Caco-2 (cell line): ENCODE data around the gene FIGNL2. TPM values are rescaled to one million over a fixed set of nuclear protein-coding genes. Genes with fewer than 3 reads are reported as not detected.
A peak's percentile ranks its signal among the peaks of the same experiment; 100 is the strongest.

ENCODE experiments used
- BruUV-seq: library from RNA; stranded (reverse); fragments of 400-500 nt; replicated peaks from 2 replicates; lab custom pipeline; 2021; lab: Mats Ljungman, UMichigan
- CTCF ChIA-PET: fragments of 300-600 bp; sonication (Branson Sonifier 250); formaldehyde crosslinking; loops from one replicate; lab custom pipeline; 2022; ENCODE audit warnings: antibody characterized with exemption; lab: Charles Lee
- POLR2A ChIA-PET: fragments of 300-600 bp; sonication (Branson Sonifier 250); formaldehyde crosslinking; loops from one replicate; lab custom pipeline; 2022; ENCODE audit warnings: antibody characterized with exemption; lab: Charles Lee
- DNase-seq, 2 experiments: peaks; one replicate each; pipeline versions ENCODE4 v3.0.0 to v3.0.0-alpha.2; 2020 to 2022
- H3K27me3 ChIP-seq: replicated peaks from 2 replicates; pipeline ENCODE4 v1.6.0; 2011; ENCODE audit warnings: low read length; ENCODE audit not compliant: control insufficient read depth, insufficient read depth
- H3K36me3 ChIP-seq: 2 replicates; pipeline ENCODE4 v1.5.1; 2011; ENCODE audit warnings: low read length; ENCODE audit not compliant: control insufficient read depth, insufficient read depth
- H3K4me1 ChIP-seq: fragments of 250-450 bp; sonication (Bioruptor Pico); 2 replicates; pipeline ENCODE4 v1.5.1; 2020; ENCODE audit warnings: mild to moderate bottlenecking
- H3K4me3 ChIP-seq: 2 replicates; pipeline ENCODE4 v1.5.1; 2011; ENCODE audit warnings: low read depth, mild to moderate bottlenecking, control low read depth, low read length
- H3K9me3 ChIP-seq: fragments of 250-450 bp; sonication (Bioruptor Pico); 2 replicates; pipeline ENCODE4 v1.5.1; 2020; ENCODE audit warnings: mild to moderate bottlenecking, moderate library complexity
- H3K27ac Mint-ChIP-seq: one replicate; pipeline ENCODE4 v1.8.0; 2022; ENCODE audit warnings: mixed read lengths; ENCODE audit not compliant: unreplicated experiment
- H3K27me3 Mint-ChIP-seq: one replicate; pipeline ENCODE4 v1.8.0; 2022; ENCODE audit warnings: mixed read lengths; ENCODE audit not compliant: insufficient read depth, unreplicated experiment
- H3K36me3 Mint-ChIP-seq: one replicate; pipeline ENCODE4 v1.8.0; 2022; ENCODE audit warnings: mild to moderate bottlenecking, mixed read lengths; ENCODE audit not compliant: insufficient read depth, unreplicated experiment
- H3K4me1 Mint-ChIP-seq: one replicate; pipeline ENCODE4 v1.8.0; 2022; ENCODE audit warnings: low read depth, mixed read lengths; ENCODE audit not compliant: unreplicated experiment
- H3K4me3 Mint-ChIP-seq: one replicate; pipeline ENCODE4 v1.8.0; 2022; ENCODE audit warnings: mild to moderate bottlenecking, moderate library complexity, mixed read lengths; ENCODE audit not compliant: unreplicated experiment
- H3K9me3 Mint-ChIP-seq: one replicate; pipeline ENCODE4 v1.8.0; 2022; ENCODE audit warnings: mixed read lengths; ENCODE audit not compliant: unreplicated experiment
- intact Hi-C: fragments of 100-400 bp; cut with micrococcal nuclease; formaldehyde crosslinking; loops from one replicate; pipeline ENCODE4 v1.10.0; 2022; ENCODE audit not compliant: unreplicated experiment
- total RNA-seq: library from RNA; stranded (reverse); gene quantifications from 2 replicates; pipeline ENCODE4 v1.2.3, GENCODE V29; 2022
- TF ChIP-seq, protein P1 (sequence below), 2 experiments: fragments of 200-600 bp in 1 of 2; IDR thresholded peaks; 1 replicate in 1 of 2; 2 replicates in 1 of 2; pipeline versions ENCODE4 v1.5.1 to v1.8.0; 2011 to 2022; ENCODE audit warnings: antibody characterized with exemption in 1 of 2, control low read depth in 1 of 2, inconsistent platforms in 1 of 2, low read depth in 1 of 2, low read length in 1 of 2, mild to moderate bottlenecking in 1 of 2, moderate library complexity in 1 of 2; ENCODE audit not compliant: insufficient read depth in 1 of 2, severe bottlenecking in 1 of 2, unreplicated experiment in 1 of 2

The FIGNL2 gene
- total RNA-seq, 1 experiment from 2014 or later: 3.6 TPM

DNA sequence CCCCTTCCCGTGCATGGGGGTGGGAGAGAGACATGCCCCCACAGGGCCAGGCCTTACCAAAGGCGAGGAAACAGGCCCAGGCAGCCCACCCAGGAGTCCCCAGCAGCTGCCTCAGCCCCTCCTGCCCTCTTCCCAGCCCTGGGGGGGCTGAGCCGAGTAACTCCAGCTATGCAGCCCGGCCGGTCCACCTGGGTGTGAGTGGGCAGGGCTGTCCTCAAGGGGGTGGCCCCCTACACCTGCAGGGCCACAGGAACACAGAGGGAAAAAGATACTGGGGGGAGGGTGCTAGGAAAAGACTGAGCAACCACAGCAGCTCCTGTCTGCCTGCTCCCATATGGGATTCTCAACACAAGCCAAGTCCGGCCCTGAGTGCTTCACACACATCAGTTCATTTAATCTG, 7.6 kb downstream of the FIGNL2 start:
- Mint-ChIP-seq H3K27me3 (no peaks in the 10 kb centered on the region), H3K27ac (no peak overlapping the region), H3K36me3 (no peaks in the 10 kb centered on the region), H3K4me1 (peaks cover 29% of the 10 kb centered on the region), H3K4me3 (no peak overlapping the region), H3K9me3 (no peaks in the 10 kb centered on the region)
- Histone ChIP-seq H3K4me3 (no peak overlapping the region), H3K4me1 (peaks cover 51% of the 10 kb centered on the region), H3K9me3 (no peaks in the 10 kb centered on the region), H3K36me3 (no peaks in the 10 kb centered on the region), H3K27me3 (no peaks in the 10 kb centered on the region)
- TF ChIP-seq, protein P1, sequence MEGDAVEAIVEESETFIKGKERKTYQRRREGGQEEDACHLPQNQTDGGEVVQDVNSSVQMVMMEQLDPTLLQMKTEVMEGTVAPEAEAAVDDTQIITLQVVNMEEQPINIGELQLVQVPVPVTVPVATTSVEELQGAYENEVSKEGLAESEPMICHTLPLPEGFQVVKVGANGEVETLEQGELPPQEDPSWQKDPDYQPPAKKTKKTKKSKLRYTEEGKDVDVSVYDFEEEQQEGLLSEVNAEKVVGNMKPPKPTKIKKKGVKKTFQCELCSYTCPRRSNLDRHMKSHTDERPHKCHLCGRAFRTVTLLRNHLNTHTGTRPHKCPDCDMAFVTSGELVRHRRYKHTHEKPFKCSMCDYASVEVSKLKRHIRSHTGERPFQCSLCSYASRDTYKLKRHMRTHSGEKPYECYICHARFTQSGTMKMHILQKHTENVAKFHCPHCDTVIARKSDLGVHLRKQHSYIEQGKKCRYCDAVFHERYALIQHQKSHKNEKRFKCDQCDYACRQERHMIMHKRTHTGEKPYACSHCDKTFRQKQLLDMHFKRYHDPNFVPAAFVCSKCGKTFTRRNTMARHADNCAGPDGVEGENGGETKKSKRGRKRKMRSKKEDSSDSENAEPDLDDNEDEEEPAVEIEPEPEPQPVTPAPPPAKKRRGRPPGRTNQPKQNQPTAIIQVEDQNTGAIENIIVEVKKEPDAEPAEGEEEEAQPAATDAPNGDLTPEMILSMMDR (IDR thresholded peaks at IDR 0.05; ENCODE audit: insufficient read depth in 1 of 2, low read depth in 1 of 2, low read length in 1 of 2, severe bottlenecking in 1 of 2, unreplicated experiment in 1 of 2): no peak
- POLR2A ChIA-PET: interaction anchor here (0.6 kb wide), 1 partner anchor 22 kb away, joined by 6 read pairs; no protein-coding TSS in a partner anchor
- CTCF ChIA-PET: interaction anchor here (1.0 to 1.2 kb wide), 3 partner anchors 17 to 182 kb away, joined by 3 read pairs; no protein-coding TSS in a partner anchor
- no TSS peak for BruUV-seq
- no peak for DNase-seq
- intact Hi-C loops: no loop called here

DNA sequence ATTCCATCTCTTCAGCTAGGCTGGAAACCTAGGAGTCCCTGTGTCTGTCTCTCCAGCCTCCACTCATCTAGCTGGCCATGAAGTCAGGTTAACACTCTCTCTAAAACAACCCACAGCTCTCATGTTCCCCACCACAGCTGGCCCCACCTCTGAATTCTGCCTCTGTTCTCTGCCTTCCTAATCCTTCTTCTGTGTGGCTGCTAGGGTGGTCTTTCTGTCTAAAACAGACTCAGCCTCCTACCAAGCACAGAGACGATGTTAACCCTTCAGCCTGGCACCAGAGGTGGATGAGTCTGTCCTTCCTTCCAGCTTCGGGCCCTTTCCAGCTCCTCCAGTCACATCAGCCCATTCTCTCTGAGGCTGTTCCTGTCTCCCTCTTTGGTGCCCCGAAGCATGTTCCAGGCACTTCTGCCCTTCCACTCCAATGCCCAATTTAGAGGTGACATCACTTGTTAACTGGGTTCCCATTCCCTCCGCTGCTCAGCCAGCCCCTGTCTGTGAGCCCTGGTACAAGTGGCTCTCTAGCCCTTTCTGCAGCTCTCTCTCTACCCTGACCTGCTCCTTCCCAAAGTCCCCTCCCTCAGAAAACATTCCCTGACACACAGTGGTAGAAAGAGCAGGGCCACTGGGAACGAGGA, 9.1 kb downstream of the FIGNL2 start:
- no peak for DNase-seq
- no peaks in the 10 kb centered on the region for H3K9me3 ChIP-seq
- H3K4me3 Mint-ChIP-seq: no peak overlapping the region
- intact Hi-C loops: no loop called here
- no peaks in the 10 kb centered on the region for H3K36me3 Mint-ChIP-seq
- H3K9me3 Mint-ChIP-seq: no peaks in the 10 kb centered on the region
- H3K27me3 ChIP-seq: no peaks in the 10 kb centered on the region
- ChIA-PET POLR2A (no interaction called here), CTCF (interaction anchor here (0.9 to 1.3 kb wide), 3 partner anchors 19 to 84 kb away, joined by 3 to 5 read pairs (median 4); no protein-coding TSS in a partner anchor)
- H3K27ac Mint-ChIP-seq: peak overlapping the region; percentile 1
- H3K4me1 Mint-ChIP-seq: peaks cover 17% of the 10 kb centered on the region
- H3K27me3 Mint-ChIP-seq: no peaks in the 10 kb centered on the region
- BruUV-seq: no TSS peak
- peaks cover 36% of the 10 kb centered on the region for H3K4me1 ChIP-seq
- TF ChIP-seq, protein P1 (IDR thresholded peaks at IDR 0.05; ENCODE audit: insufficient read depth in 1 of 2, low read depth in 1 of 2, low read length in 1 of 2, severe bottlenecking in 1 of 2, unreplicated experiment in 1 of 2): no peak
- H3K4me3 ChIP-seq: no peak overlapping the region
- no peaks in the 10 kb centered on the region for H3K36me3 ChIP-seq

DNA sequence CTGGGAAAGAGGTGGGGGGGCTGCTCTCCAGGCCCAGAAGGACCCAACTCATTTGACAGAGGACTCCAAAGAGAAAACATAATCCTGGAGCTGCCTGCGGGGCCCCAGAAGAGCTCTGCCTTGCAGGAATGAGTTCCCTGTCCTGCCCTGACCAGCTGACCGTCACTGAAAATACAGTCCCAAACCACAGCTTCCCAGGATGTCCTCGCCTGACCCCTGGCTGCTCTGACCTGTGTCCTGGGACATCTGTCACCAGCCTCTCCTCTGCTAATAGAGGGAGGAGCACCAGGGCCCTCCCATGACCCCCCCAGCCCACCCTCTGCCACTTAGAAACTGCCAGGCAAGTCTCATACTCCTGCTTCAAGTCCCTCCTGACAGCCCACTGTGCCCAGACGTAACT, 9.8 kb downstream of the FIGNL2 start:
- no peaks in the 10 kb centered on the region for H3K9me3 ChIP-seq
- no peak for DNase-seq
- no peaks in the 10 kb centered on the region for H3K36me3 Mint-ChIP-seq
- H3K36me3 ChIP-seq: no peaks in the 10 kb centered on the region
- BruUV-seq: no TSS peak
- no peaks in the 10 kb centered on the region for H3K27me3 Mint-ChIP-seq
- no peak overlapping the region for H3K4me3 ChIP-seq
- peaks cover 32% of the 10 kb centered on the region for H3K4me1 ChIP-seq
- intact Hi-C loops: no loop called here
- H3K9me3 Mint-ChIP-seq: no peaks in the 10 kb centered on the region
- POLR2A ChIA-PET: no interaction called here
- peaks cover 17% of the 10 kb centered on the region for H3K4me1 Mint-ChIP-seq
- H3K27me3 ChIP-seq: no peaks in the 10 kb centered on the region
- TF ChIP-seq, protein P1 (IDR thresholded peaks at IDR 0.05; ENCODE audit: insufficient read depth in 1 of 2, low read depth in 1 of 2, low read length in 1 of 2, severe bottlenecking in 1 of 2, unreplicated experiment in 1 of 2): no peak
- H3K4me3 Mint-ChIP-seq: no peak overlapping the region
- CTCF ChIA-PET: interaction anchor here (0.9 to 1.3 kb wide), 3 partner anchors 18 to 85 kb away, joined by 3 to 5 read pairs (median 4); no protein-coding TSS in a partner anchor
- H3K27ac Mint-ChIP-seq: peak overlapping the region; percentile 1
